Liver (tissue), 9 donors: ENCODE data around the gene CCNG1. TPM values are rescaled to one million over a fixed set of nuclear protein-coding genes. Genes with fewer than 3 reads are reported as not detected.

Experiments used
- DNase-seq: peaks from one replicate; pipeline ENCODE4 v3.0.0-alpha.2; 2017; ENCODE audit warnings: low spot score
- H3K27ac ChIP-seq, 2 donors: one replicate each; pipeline ENCODE4 v1.7.0; 2013; ENCODE audit warnings: inconsistent platforms in 2 of 2, low read length in 2 of 2, control low read depth in 1 of 2, low read depth in 1 of 2, mild to moderate bottlenecking in 1 of 2
- H3K27me3 ChIP-seq, 4 donors: one replicate each; pipeline versions ENCODE4 v1.6.1 to v1.7.0; 2013; ENCODE audit warnings: low read length in 3 of 4, inconsistent platforms in 1 of 4, mild to moderate bottlenecking in 1 of 4, moderate library complexity in 1 of 4; ENCODE audit not compliant: control insufficient read depth in 4 of 4, insufficient read depth in 4 of 4
- H3K36me3 ChIP-seq, 4 donors: one replicate each; pipeline versions ENCODE4 v1.6.1 to v1.7.0; 2013; ENCODE audit warnings: low read length in 3 of 4, mild to moderate bottlenecking in 3 of 4, low read depth in 1 of 4, moderate library complexity in 1 of 4; ENCODE audit not compliant: control insufficient read depth in 4 of 4, insufficient read depth in 3 of 4
- H3K4me1 ChIP-seq, 4 donors: one replicate each; pipeline versions ENCODE4 v1.6.1 to v1.7.0; 2013; ENCODE audit warnings: low read length in 3 of 4, mild to moderate bottlenecking in 3 of 4, moderate library complexity in 1 of 4; ENCODE audit not compliant: control insufficient read depth in 4 of 4, insufficient read depth in 4 of 4
- H3K4me3 ChIP-seq, 3 donors: one replicate each; pipeline versions ENCODE4 v1.6.1 to v1.7.0; 2013; ENCODE audit warnings: low read length in 3 of 3, control low read depth in 1 of 3, low read depth in 1 of 3, mild to moderate bottlenecking in 1 of 3
- H3K9ac ChIP-seq, 2 donors: one replicate each; pipeline ENCODE4 v1.7.0; 2013; ENCODE audit warnings: low read length in 2 of 2, mild to moderate bottlenecking in 2 of 2, moderate library complexity in 2 of 2, control low read depth in 1 of 2, low read depth in 1 of 2
- H3K9me3 ChIP-seq, 4 donors: one replicate each; pipeline versions ENCODE4 v1.6.1 to v1.7.0; 2013; ENCODE audit warnings: low read length in 3 of 4; ENCODE audit not compliant: control insufficient read depth in 4 of 4
- ATF3 ChIP-seq: IDR thresholded peaks from 2 replicates; pipeline ENCODE4 v1.6.1; 2016; ENCODE audit warnings: antibody characterized with exemption
- CTCF ChIP-seq: fragments of 150-350 bp; IDR thresholded peaks from 2 replicates; pipeline ENCODE4 v1.5.1; 2017; ENCODE audit warnings: improper control_type of control experiment, low read depth, low read length; ENCODE audit not compliant: missing input control
- EGR1 ChIP-seq, 2 donors: IDR thresholded peaks; 2 replicates each; pipeline ENCODE4 v1.6.1; 2016 to 2018; ENCODE audit warnings: antibody characterized with exemption in 2 of 2, low read depth in 2 of 2
- FOXA1 ChIP-seq: IDR thresholded peaks from 2 replicates; pipeline ENCODE4 v1.6.1; 2016; ENCODE audit warnings: antibody characterized with exemption
- FOXA2 ChIP-seq: IDR thresholded peaks from 2 replicates; pipeline ENCODE4 v1.6.1; 2016; ENCODE audit warnings: antibody characterized with exemption
- GABPA ChIP-seq, 2 donors: IDR thresholded peaks in 1 of 2; conservative IDR thresholded peaks in 1 of 2; 2 replicates each; pipeline ENCODE4 v1.6.1; 2016; ENCODE audit warnings: antibody characterized with exemption in 2 of 2, mild to moderate bottlenecking in 1 of 2, moderate library complexity in 1 of 2
- HNF4A ChIP-seq, 2 donors: conservative IDR thresholded peaks; 2 replicates each; pipeline ENCODE4 v1.6.1; 2016; ENCODE audit warnings: antibody characterized with exemption in 2 of 2, mild to moderate bottlenecking in 2 of 2
- HNF4G ChIP-seq: IDR thresholded peaks from 2 replicates; pipeline ENCODE4 v1.6.1; 2016; ENCODE audit warnings: antibody characterized with exemption
- JUND ChIP-seq, 2 donors: IDR thresholded peaks; 2 replicates each; pipeline ENCODE4 v1.6.1; 2016; ENCODE audit warnings: antibody characterized with exemption in 2 of 2
- MAX ChIP-seq: IDR thresholded peaks from 2 replicates; pipeline ENCODE4 v1.6.1; 2016; ENCODE audit warnings: antibody characterized with exemption
- NR2F2 ChIP-seq: IDR thresholded peaks from 2 replicates; pipeline ENCODE4 v1.6.1; 2016; ENCODE audit warnings: antibody characterized with exemption
- RAD21 ChIP-seq, 2 donors: IDR thresholded peaks; 2 replicates each; pipeline ENCODE4 v1.6.1; 2016; ENCODE audit warnings: antibody characterized with exemption in 2 of 2, mild to moderate bottlenecking in 2 of 2
- REST ChIP-seq: IDR thresholded peaks from 2 replicates; pipeline ENCODE4 v1.6.1; 2016; ENCODE audit warnings: antibody characterized with exemption, mild to moderate bottlenecking
- RXRA ChIP-seq, 2 donors: IDR thresholded peaks; 2 replicates each; pipeline ENCODE4 v1.6.1; 2017 to 2018; ENCODE audit warnings: antibody characterized with exemption in 2 of 2, mild to moderate bottlenecking in 1 of 2
- SP1 ChIP-seq: IDR thresholded peaks from 2 replicates; pipeline ENCODE4 v1.6.1; 2018; ENCODE audit warnings: antibody characterized with exemption, mild to moderate bottlenecking
- TAF1 ChIP-seq: conservative IDR thresholded peaks from 2 replicates; pipeline ENCODE4 v1.6.1; 2016; ENCODE audit warnings: antibody characterized with exemption, mild to moderate bottlenecking
- YY1 ChIP-seq: IDR thresholded peaks from 2 replicates; pipeline ENCODE4 v1.6.1; 2016; ENCODE audit warnings: antibody characterized with exemption, mild to moderate bottlenecking
- ZBTB33 ChIP-seq: IDR thresholded peaks from 2 replicates; pipeline ENCODE4 v1.6.1; 2016; ENCODE audit warnings: antibody characterized with exemption
- WGBS: extraction: QIAGEN DNeasy Blood & Tissue Kit; methylation state at CpG from one replicate; pipeline ENCODE4 v1.1.7; 2013; 5-methylcytosine and 5-hydroxymethylcytosine counted together
- polyA plus RNA-seq, 2 donors: library from polyadenylated mRNA; stranded (reverse) in 1 of 2; unstranded in 1 of 2; fragments of 200-250 nt in 1 of 2; fragments of >200 nt in 1 of 2; fragmentation: Nextera tagmentation in 1 of 2; extraction: Ambion mirVana in 1 of 2; gene quantifications; one replicate each; pipeline versions ENCODE4 v1.2.1 to v1.2.3, GENCODE V29; 2013 to 2015
- total RNA-seq, 2 donors: library from RNA; depleted of rRNA; stranded (reverse); fragments of >200 nt; gene quantifications; one replicate each; pipeline ENCODE4 v1.2.3, GENCODE V29; 2014
- donor health status: healthy.
- donor health status: healthy.
- donor health status: healthy.
- donor health status: healthy.
- donor health status: healthy.

Gene CCNG1
- total and polyA plus RNA-seq, 4 donors = 30.9 to 93.7 (median 74.1) TPM

- H3K27ac ChIP-seq = no peak overlapping the region
- no peaks in the 10 kb centered on the region for H3K4me1 ChIP-seq
- H3K9ac ChIP-seq = no peak overlapping the region
- DNase-seq = no peak
- no peaks in the 10 kb centered on the region for H3K27me3 ChIP-seq
- no peak overlapping the region for H3K4me3 ChIP-seq
- TF ChIP-seq FOXA1 (no peak), RAD21 (IDR thresholded peaks at IDR 0.05) (no peak), RXRA (IDR thresholded peaks at IDR 0.05) (no peak), HNF4A (conservative IDR thresholded peaks at IDR 0.05) (no peak), JUND (IDR thresholded peaks at IDR 0.05) (no peak), YY1 (no peak), HNF4G (no peak), MAX (no peak), ZBTB33 (no peak), GABPA (IDR thresholded peaks at IDR 0.05 in 1 of 2, conservative IDR thresholded peaks at IDR 0.05 in 1 of 2) (no peak), ATF3 (no peak), NR2F2 (no peak), FOXA2 (no peak), TAF1 (no peak), SP1 (no peak), CTCF (no peak), REST (no peak), EGR1 (IDR thresholded peaks at IDR 0.05; ENCODE audit: low read depth in 2 of 2) (no peak)
- peaks cover 0 to 60% (median 42%) of the 10 kb centered on the region in 4 donors for H3K36me3 ChIP-seq
- H3K9me3 ChIP-seq = no peaks in the 10 kb centered on the region
- WGBS = 89% methylated on average over 3 of the region's 3 CpGs
These were observed 10.5 kb downstream of the CCNG1 start for GRCh38 chr5:163447875-163448274.
